ENCODE results near the gene MYO16. TPM values are rescaled to one million over a fixed set of nuclear protein-coding genes. Genes with fewer than 3 reads are reported as not detected.

MYO16 gene
- total RNA-seq, 1 experiment from 2014 or later, result 0.49 TPM

- no peaks in the 10 kb centered on the region for H3K9me3 ChIP-seq (ENCODE audit: low read depth, low read length, poor library complexity, severe bottlenecking)
- peak; percentile 53 for DNase-seq (ENCODE audit: low spot score)
- no peak overlapping the region for H3K4me3 ChIP-seq (ENCODE audit: low read depth, low read length, poor library complexity, severe bottlenecking)
- peaks cover 14% of the 10 kb centered on the region for H3K4me1 ChIP-seq (ENCODE audit: insufficient read depth, low read length, poor library complexity, severe bottlenecking)
- BruUV-seq (replicated peaks), result no TSS peak
- TF ChIP-seq CTCF (conservative IDR thresholded peaks at IDR 0.05; ENCODE audit: low read depth, low read length) (no peak), EZH2 (IDR thresholded peaks at IDR 0.05; ENCODE audit: borderline replicate concordance, low read depth, low read length, poor library complexity, severe bottlenecking) (no peak)
- ChIA-PET CTCF (no interaction called here), POLR2A (ENCODE audit: low non-redundant PET) (no interaction called here)
- no peaks in the 10 kb centered on the region for H3K36me3 ChIP-seq (ENCODE audit: insufficient read depth, low read length, poor library complexity, severe bottlenecking)
- H3K27ac ChIP-seq (ENCODE audit: low read depth, low read length, poor library complexity, severe bottlenecking), result no peak overlapping the region
- intact Hi-C loops (cut with micrococcal nuclease; ENCODE audit: unreplicated experiment), result no loop called here
- no peaks in the 10 kb centered on the region for H3K27me3 ChIP-seq (replicated peaks; ENCODE audit: insufficient read depth, low read depth, low read length, poor library complexity)
Measured at GRCh38 chr13:108742701-108743451, 113.5 kb downstream of the MYO16 start.

GRCh38 chr13:108743522-108743921 is 114.1 kb downstream of the MYO16 start:
- CTCF ChIA-PET, result no interaction called here
- intact Hi-C loops (cut with micrococcal nuclease; ENCODE audit: unreplicated experiment), result no loop called here
- POLR2A ChIA-PET (ENCODE audit: low non-redundant PET), result no interaction called here
- BruUV-seq (replicated peaks), result no TSS peak
- TF ChIP-seq EZH2 (IDR thresholded peaks at IDR 0.05; ENCODE audit: borderline replicate concordance, low read depth, low read length, poor library complexity, severe bottlenecking) (no peak), CTCF (conservative IDR thresholded peaks at IDR 0.05; ENCODE audit: low read depth, low read length) (no peak)
- H3K4me3 ChIP-seq (ENCODE audit: low read depth, low read length, poor library complexity, severe bottlenecking), result no peak overlapping the region
- no peaks in the 10 kb centered on the region for H3K9me3 ChIP-seq (ENCODE audit: low read depth, low read length, poor library complexity, severe bottlenecking)
- H3K27ac ChIP-seq (ENCODE audit: low read depth, low read length, poor library complexity, severe bottlenecking), result no peak overlapping the region
- peak; percentile 50 for DNase-seq (ENCODE audit: low spot score)
- no peaks in the 10 kb centered on the region for H3K36me3 ChIP-seq (ENCODE audit: insufficient read depth, low read length, poor library complexity, severe bottlenecking)
- H3K4me1 ChIP-seq (ENCODE audit: insufficient read depth, low read length, poor library complexity, severe bottlenecking), result peaks cover 14% of the 10 kb centered on the region
- no peaks in the 10 kb centered on the region for H3K27me3 ChIP-seq (replicated peaks; ENCODE audit: insufficient read depth, low read depth, low read length, poor library complexity)

- ChIA-PET POLR2A (ENCODE audit: low non-redundant PET) (no interaction called here), CTCF (no interaction called here)
- H3K27me3 ChIP-seq (replicated peaks; ENCODE audit: insufficient read depth, low read depth, low read length, poor library complexity), result no peaks in the 10 kb centered on the region
- H3K4me1 ChIP-seq (ENCODE audit: insufficient read depth, low read length, poor library complexity, severe bottlenecking), result peaks cover 9% of the 10 kb centered on the region
- H3K27ac ChIP-seq (ENCODE audit: low read depth, low read length, poor library complexity, severe bottlenecking), result no peak overlapping the region
- BruUV-seq (replicated peaks), result no TSS peak
- H3K9me3 ChIP-seq (ENCODE audit: low read depth, low read length, poor library complexity, severe bottlenecking), result no peaks in the 10 kb centered on the region
- no peak overlapping the region for H3K4me3 ChIP-seq (ENCODE audit: low read depth, low read length, poor library complexity, severe bottlenecking)
- intact Hi-C loops (cut with micrococcal nuclease; ENCODE audit: unreplicated experiment), result no loop called here
- H3K36me3 ChIP-seq (ENCODE audit: insufficient read depth, low read length, poor library complexity, severe bottlenecking), result no peaks in the 10 kb centered on the region
- TF ChIP-seq CTCF (conservative IDR thresholded peaks at IDR 0.05; ENCODE audit: low read depth, low read length), result no peak
- TF ChIP-seq EZH2 (IDR thresholded peaks at IDR 0.05; ENCODE audit: borderline replicate concordance, low read depth, low read length, poor library complexity, severe bottlenecking), result no peak
- DNase-seq (ENCODE audit: low spot score), result no peak
Measured at GRCh38 chr13:108747843-108748242, 118.4 kb downstream of the MYO16 start.
